GM10266 (cell line): ENCODE measurements around the gene PSMB8.
A peak's percentile ranks its signal among the peaks of the same experiment; 100 is the strongest.

Experiments
- DNase-seq: peaks from one replicate; pipeline ENCODE4 v3.0.0; 2012; ENCODE audit errors: extremely low spot score
- CTCF ChIP-seq: IDR thresholded peaks from 2 replicates; pipeline ENCODE4 v1.5.1; 2012; ENCODE audit warnings: mild to moderate bottlenecking, low read depth; ENCODE audit not compliant: control insufficient read depth, insufficient read depth; ENCODE audit errors: missing control alignments

PSMB8 gene

GRCh38 chr6:32849126-32849525 is 5.3 kb upstream of the PSMB8 start:
- TF ChIP-seq CTCF = no peak
- no peak for DNase-seq

DNA sequence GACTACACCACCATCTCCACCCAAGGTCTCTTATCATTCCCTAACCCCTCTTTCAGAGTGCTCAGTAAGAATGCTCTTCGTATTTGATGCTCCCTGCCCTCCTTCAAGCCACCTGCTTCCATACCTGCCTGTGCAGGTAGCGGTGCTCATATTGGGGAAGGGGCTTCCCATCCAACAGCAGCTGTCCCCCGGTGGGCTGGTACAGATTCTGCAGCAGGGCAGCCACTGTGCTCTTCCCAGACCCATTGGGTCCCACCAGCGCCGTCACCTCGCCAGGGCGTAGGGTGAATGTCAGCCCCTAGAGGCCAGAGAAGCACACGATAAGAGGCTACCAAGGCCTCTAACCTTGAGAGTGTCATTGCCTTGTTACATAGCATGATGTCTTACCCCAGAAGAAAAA is 3.9 kb upstream of the PSMB8 start:
- no peak for DNase-seq
- no peak for TF ChIP-seq CTCF

DNA sequence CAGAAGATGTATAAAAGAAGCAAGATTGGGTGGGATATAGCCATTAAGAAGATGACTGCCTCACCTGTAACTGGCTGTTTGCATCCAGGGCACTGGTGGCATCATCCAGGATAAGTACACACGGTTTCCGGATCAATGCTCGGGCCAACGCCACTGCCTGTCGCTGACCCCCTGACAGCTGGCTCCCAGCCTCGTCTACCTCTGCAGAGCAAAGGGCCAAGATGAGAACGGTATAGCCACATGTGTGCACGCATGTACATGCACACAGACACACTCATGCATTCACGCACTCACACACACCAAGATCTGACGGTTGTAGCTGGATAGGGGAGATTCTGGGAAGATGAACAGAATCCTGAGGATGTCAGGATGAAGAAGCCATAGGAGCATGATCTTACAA is 3.2 kb upstream of the PSMB8 start:
- TF ChIP-seq CTCF = no peak

GRCh38 chr6:32845384-32845884 is 1.6 kb upstream of the PSMB8 start:
- DNase-seq = peak; percentile 40
- TF ChIP-seq CTCF = no peak

More for the DNA sequence above, 3.2 kb upstream of the PSMB8 start:
- DNase-seq = no peak

GRCh38 chr6:32844839-32845383 is 1.1 kb upstream of the PSMB8 start:
- no peak for DNase-seq
- no peak for TF ChIP-seq CTCF

GRCh38 chr6:32843331-32843978 is 392 bp downstream of the PSMB8 start:
- no peak for DNase-seq
- no peak for TF ChIP-seq CTCF

DNA sequence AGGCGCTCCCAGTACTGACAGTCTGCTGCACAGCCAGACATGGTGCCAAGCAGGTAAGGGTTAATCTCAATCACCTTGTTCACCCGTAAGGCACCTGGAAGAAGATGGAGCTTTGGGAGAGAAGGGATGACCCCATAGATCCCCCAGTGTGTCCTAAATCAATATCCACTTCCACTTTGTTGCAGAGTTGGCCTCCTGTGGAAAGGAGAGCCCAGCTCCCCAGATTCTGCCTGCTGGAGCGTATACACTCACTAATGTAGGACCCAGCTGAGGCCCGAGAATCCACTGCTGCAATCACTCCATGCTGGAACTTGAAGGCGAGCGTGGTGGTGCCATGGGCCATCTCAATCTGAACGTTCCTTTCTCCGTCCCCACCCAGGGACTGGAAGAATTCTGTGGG is 1.2 kb downstream of the PSMB8 start:
- TF ChIP-seq CTCF = no peak
- DNase-seq = no peak
